Activated CD8-positive, alpha-beta T cell treated with anti-CD3 and anti-CD28 coated beads, Interleukin-2, amount 10 ng/mL, durations not matched to agents 7 days and 5 days (primary cell): ENCODE measurements around the gene RASSF7. TPM values are rescaled to one million over a fixed set of nuclear protein-coding genes. Genes with fewer than 3 reads are reported as not detected.

Source experiments
- ATAC-seq: fragments of 150-1000 bp; cut with Tn5 transposase; one replicate; pipeline ENCODE4 v1.10.0; 2021; ENCODE audit warnings: moderate library complexity
- CTCF ChIA-PET: fragments of 350-600 bp; sonication (Branson Sonifier 250); formaldehyde crosslinking; loops from one replicate; lab custom pipeline; 2021; ENCODE audit warnings: antibody characterized with exemption; lab: Charles Lee
- POLR2A ChIA-PET: fragments of 350-600 bp; sonication (Branson Sonifier 250); formaldehyde crosslinking; loops from one replicate; lab custom pipeline; 2021; ENCODE audit warnings: antibody characterized with exemption; lab: Charles Lee
- DNase-seq: peaks from one replicate; pipeline ENCODE4 v3.0.0-alpha.2; 2020
- H3K27ac Mint-ChIP-seq: one replicate; pipeline ENCODE4 v1.8.0; 2021; ENCODE audit warnings: mild to moderate bottlenecking, mixed read lengths
- H3K27me3 Mint-ChIP-seq: one replicate; pipeline ENCODE4 v1.8.0; 2021; ENCODE audit warnings: low read depth, mixed read lengths
- H3K36me3 Mint-ChIP-seq: one replicate; pipeline ENCODE4 v1.8.0; 2021; ENCODE audit warnings: low read depth, mixed read lengths
- H3K4me1 Mint-ChIP-seq: one replicate; pipeline ENCODE4 v1.8.0; 2021; ENCODE audit warnings: low read depth, mixed read lengths
- H3K4me3 Mint-ChIP-seq: one replicate; pipeline ENCODE4 v1.8.0; 2021; ENCODE audit warnings: mild to moderate bottlenecking, mixed read lengths
- H3K9me3 Mint-ChIP-seq: one replicate; pipeline ENCODE4 v1.8.0; 2022; ENCODE audit warnings: mixed read lengths; ENCODE audit not compliant: insufficient read depth
- total RNA-seq, 2 experiments: library from RNA; stranded (reverse); gene quantifications; one replicate each; pipeline ENCODE4 v1.2.3, GENCODE V29; 2021

RASSF7 gene
- total RNA-seq, 2 experiments from 2014 or later: 32.2 to 36.1 TPM

DNA sequence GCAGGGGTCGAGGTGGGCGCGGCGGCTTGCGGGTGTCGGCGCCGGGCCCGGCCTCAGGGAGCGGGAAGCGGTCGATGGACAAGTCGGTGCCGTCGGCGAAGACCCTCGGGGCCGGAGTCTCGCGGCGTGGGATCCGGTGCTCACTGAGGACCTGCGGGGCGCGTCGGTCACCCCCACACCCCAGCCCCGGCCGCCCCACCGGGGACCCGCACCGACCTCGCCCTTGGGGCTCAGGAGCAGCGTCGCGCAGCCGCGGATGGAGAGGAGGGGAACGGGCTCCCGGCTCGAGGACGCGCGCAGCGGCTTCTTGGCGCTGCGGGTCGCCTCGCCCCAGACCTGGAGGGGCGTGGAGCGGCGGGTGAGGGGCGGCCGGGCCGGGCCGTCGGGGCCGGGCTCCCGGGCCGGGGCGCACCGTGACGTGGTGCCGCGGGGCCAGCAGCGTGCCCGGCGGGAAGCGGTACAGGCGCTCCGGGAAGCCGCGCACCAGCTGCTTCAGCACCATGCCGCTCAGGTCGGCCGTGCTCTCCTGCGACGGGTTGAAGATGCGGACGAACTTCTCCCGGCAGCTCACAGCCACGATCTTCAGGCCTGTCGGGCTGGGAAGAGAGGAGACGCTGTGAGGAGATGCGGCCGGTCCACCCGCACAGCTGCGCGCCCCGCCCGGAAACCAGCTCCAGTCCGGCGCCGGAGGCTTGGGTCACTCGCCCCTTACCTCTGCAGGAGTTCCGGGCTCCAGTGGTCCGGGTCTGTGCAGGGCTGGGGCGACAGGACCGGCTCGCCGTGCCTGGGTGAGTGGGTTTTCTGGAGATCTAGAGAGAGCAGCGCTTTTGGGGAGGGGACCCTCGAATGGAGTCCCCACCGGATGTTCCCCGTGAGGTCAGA, 4.7 kb upstream of the RASSF7 start:
- no peak overlapping the region for H3K27ac Mint-ChIP-seq
- H3K4me3 Mint-ChIP-seq: peak overlapping the region; percentile 48
- CTCF ChIA-PET: interaction anchor here (0.7 to 4.7 kb wide), 14 partner anchors 11 to 169 kb away, joined by 3 to 86 read pairs (median 6); partner anchors contain the start of genes DEAF1, PHRF1 and TMEM80
- DNase-seq (no peak), ATAC-seq (no peak)
- H3K36me3 Mint-ChIP-seq: no peaks in the 10 kb centered on the region
- H3K9me3 Mint-ChIP-seq: no peaks in the 10 kb centered on the region
- POLR2A ChIA-PET: interaction anchor here (1.1 to 1.7 kb wide), 4 partner anchors 13 to 170 kb away, joined by 3 to 7 read pairs (median 4); partner anchors contain the start of gene IRF7
- peaks cover 14% of the 10 kb centered on the region for H3K27me3 Mint-ChIP-seq
- H3K4me1 Mint-ChIP-seq: peaks cover 11% of the 10 kb centered on the region

DNA sequence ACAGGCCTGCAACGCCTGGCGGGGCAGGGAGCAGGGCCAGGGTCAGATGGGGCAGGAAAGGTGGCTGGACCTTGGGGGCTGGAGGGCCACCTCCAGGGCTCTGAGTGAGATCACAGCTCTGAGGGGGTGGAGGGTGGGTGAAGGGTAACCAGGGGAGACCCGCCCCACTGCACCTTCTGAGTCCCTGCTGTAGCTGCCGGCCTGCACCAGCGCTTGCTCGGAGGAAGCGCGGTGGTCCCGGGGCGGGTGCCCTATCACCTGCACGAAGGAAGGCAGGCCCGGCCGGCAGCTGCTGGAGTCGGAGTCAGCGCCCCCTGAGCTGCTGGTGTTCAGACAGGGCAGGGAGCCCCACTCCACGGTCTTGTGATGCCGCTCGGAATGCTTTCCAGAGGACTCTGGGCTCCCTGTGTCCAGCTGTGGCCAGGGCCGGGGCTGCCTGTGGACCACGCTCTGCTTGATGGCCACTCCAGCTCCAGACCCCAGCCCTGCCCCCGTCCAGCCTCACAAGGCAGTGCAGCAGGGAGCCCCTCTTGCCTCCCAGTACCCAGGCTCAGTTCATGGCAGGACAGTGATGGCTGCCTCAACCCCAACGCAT, 4.0 kb upstream of the RASSF7 start:
- ChIA-PET CTCF (interaction anchor here (1.2 to 4.7 kb wide), 4 partner anchors 10 to 168 kb away, joined by 5 to 86 read pairs (median 19); no protein-coding TSS in a partner anchor), POLR2A (interaction anchor here (1.1 to 1.4 kb wide), 3 partner anchors 12 to 59 kb away, joined by 3 to 4 read pairs (median 3); partner anchors contain the start of gene IRF7)
- Mint-ChIP-seq H3K4me1 (peaks cover 15% of the 10 kb centered on the region), H3K36me3 (peaks cover 4% of the 10 kb centered on the region), H3K27me3 (peaks cover 14% of the 10 kb centered on the region), H3K27ac (no peak overlapping the region), H3K9me3 (no peaks in the 10 kb centered on the region), H3K4me3 (peak overlapping the region; percentile 48)
- no peak for ATAC-seq
- DNase-seq: no peak

DNA sequence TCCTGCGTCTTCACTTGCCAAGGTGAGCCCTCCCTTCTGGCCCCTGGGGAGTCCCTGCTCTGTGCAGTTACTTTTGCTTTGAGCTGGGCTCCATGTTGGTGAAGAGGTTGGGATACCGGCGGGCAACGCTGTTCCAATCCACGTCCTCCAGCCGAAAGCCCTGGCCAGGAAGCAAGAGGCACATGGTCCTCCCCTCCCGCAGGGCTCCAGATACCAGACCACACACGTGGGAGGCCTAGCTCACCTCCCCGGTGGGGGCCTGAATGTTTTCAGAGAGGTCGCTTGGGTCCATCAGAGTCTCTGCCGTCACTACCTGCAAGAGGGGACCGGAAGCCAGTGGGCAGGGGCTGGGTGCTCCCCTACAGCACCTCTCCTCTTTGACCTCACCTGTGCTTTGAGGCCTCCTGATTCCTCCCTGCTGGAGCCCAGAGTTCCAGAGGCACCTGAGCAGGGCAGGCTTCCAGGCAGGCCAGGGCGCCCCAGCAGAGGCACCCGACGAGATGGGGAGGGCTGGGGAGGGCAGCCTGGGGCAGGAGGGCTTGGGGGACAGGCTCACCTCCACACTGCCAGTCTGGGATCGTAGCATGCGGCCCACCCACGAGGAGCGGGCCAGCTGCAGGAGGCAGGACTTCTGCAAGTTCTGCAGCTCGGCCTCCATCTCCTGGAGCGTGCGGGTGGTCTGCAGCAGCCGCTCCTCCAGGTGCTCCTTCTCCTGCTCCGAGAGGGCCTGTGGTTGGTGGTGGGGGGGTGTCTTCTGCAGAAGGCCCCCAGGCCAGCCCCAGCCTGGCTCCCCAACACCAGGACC, 3.2 kb upstream of the RASSF7 start:
- CTCF ChIA-PET: interaction anchor here (1.2 to 4.7 kb wide), 3 partner anchors 10 to 168 kb away, joined by 5 to 86 read pairs (median 23); no protein-coding TSS in a partner anchor
- Mint-ChIP-seq H3K9me3 (no peaks in the 10 kb centered on the region), H3K4me1 (peaks cover 17% of the 10 kb centered on the region), H3K36me3 (peaks cover 4% of the 10 kb centered on the region), H3K27ac (no peak overlapping the region), H3K4me3 (no peak overlapping the region), H3K27me3 (peaks cover 14% of the 10 kb centered on the region)
- ATAC-seq: no peak
- DNase-seq: no peak
- POLR2A ChIA-PET: interaction anchor here (1.3 to 1.4 kb wide), 2 partner anchors 19 to 58 kb away, joined by 3 to 4 read pairs; partner anchors contain the start of gene IRF7

DNA sequence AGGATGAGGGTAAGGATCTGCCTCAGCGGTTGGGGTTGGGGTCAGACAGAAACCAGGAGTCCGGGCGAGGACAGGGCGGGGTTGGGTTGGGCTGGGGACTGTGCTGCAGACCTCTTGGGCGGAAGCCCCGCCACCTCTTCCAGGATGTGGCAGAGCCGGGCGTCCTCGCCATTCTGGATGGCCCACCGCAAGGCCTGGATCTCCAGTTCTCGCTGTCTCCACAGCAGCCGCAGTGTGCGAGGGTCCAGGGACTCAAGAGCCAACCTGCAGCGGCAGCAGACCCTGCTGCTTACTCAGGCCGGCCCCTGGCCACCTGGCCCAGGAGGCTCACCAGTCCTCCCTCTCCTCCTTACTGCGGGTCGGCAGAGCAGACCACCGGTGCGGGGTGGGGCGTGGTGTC, 2.3 kb upstream of the RASSF7 start:
- peaks cover 14% of the 10 kb centered on the region for H3K27me3 Mint-ChIP-seq
- no peaks in the 10 kb centered on the region for H3K9me3 Mint-ChIP-seq
- DNase-seq (no peak), ATAC-seq (no peak)
- peaks cover 6% of the 10 kb centered on the region for H3K36me3 Mint-ChIP-seq
- no peak overlapping the region for H3K4me3 Mint-ChIP-seq
- H3K4me1 Mint-ChIP-seq: peaks cover 17% of the 10 kb centered on the region
- POLR2A ChIA-PET: no interaction called here
- CTCF ChIA-PET: interaction anchor here (2.1 kb wide), 1 partner anchor 168 kb away, joined by 7 read pairs; no protein-coding TSS in a partner anchor
- no peak overlapping the region for H3K27ac Mint-ChIP-seq

DNA sequence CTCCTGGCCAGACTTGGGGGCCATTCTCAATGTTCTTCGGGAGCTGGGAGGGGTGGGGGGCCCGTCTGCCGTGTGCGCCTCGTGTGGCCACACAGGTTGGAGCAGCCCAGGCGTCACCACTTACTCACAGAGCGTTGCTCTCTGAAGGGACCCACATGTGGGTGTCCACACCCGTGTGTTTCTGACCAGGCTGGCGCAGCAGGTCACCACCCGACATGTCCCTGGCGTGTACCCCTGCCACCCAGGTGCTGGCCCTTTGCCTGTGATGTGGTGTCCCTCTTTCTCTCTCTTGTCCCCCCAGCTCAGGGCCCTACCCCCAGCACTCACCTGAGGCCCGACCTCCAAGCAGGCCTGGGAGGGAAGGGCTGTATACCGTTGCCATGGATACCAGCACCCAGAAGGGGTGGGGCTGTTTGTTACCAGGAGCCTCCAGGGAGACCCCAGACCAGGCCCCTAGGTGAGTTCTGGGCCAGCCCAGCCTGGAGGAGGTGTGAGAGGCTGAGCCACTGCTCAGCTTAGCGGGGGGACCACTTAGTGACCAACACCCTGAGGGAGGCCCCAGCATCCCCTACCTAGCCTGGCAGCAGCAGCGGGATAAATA, 1.6 kb upstream of the RASSF7 start:
- POLR2A ChIA-PET: interaction anchor here (0.9 kb wide), 1 partner anchor 137 kb away, joined by 3 read pairs; no protein-coding TSS in a partner anchor
- no peak for DNase-seq
- H3K27ac Mint-ChIP-seq: no peak overlapping the region

DNA sequence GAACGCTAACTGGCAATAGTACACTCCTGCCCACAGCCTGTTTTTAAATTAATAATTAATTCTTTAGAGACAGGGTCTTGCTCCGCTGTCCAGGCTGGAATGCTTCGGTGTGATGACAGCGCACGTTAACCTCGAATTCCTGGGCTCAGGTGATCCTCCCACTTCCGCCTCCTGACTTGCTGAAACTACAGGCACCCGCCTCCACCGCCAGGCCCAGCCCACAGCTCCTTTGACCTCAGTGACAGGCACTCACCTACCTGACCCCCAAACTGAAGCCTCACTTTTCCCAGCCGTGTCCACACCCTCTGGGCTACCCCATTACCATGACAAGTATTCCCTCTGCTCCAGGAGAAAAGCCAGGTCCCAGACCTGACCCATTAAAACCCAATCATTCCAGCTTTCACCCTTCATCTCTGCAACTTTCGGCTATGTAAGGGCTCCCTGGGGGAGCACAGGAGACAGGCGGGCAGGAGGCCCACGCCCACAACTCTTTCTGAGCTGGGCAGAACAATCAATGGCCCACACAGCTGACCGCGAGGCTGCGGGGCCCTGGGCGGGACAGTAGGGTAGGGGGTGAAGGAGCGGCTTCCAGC, 962 bp upstream of the RASSF7 start:
- Mint-ChIP-seq H3K4me3 (peak overlapping the region; percentile 95), H3K27me3 (peaks cover 14% of the 10 kb centered on the region), H3K27ac (peak overlapping the region; percentile 75), H3K9me3 (no peaks in the 10 kb centered on the region), H3K4me1 (peaks cover 17% of the 10 kb centered on the region), H3K36me3 (peaks cover 8% of the 10 kb centered on the region)
- ATAC-seq (no peak), DNase-seq (no peak)
- POLR2A ChIA-PET: interaction anchor here (0.9 kb wide), 1 partner anchor 136 kb away, joined by 3 read pairs; no protein-coding TSS in a partner anchor
- CTCF ChIA-PET: interaction anchor here (2.1 kb wide), 1 partner anchor 167 kb away, joined by 7 read pairs; no protein-coding TSS in a partner anchor

More for the DNA sequence above, 1.6 kb upstream of the RASSF7 start:
- peaks cover 17% of the 10 kb centered on the region for H3K4me1 Mint-ChIP-seq
- H3K36me3 Mint-ChIP-seq: peaks cover 8% of the 10 kb centered on the region
- CTCF ChIA-PET: interaction anchor here (2.1 kb wide), 1 partner anchor 167 kb away, joined by 7 read pairs; no protein-coding TSS in a partner anchor
- H3K4me3 Mint-ChIP-seq: no peak overlapping the region
- H3K9me3 Mint-ChIP-seq: no peaks in the 10 kb centered on the region
- peaks cover 14% of the 10 kb centered on the region for H3K27me3 Mint-ChIP-seq
- no peak for ATAC-seq

DNA sequence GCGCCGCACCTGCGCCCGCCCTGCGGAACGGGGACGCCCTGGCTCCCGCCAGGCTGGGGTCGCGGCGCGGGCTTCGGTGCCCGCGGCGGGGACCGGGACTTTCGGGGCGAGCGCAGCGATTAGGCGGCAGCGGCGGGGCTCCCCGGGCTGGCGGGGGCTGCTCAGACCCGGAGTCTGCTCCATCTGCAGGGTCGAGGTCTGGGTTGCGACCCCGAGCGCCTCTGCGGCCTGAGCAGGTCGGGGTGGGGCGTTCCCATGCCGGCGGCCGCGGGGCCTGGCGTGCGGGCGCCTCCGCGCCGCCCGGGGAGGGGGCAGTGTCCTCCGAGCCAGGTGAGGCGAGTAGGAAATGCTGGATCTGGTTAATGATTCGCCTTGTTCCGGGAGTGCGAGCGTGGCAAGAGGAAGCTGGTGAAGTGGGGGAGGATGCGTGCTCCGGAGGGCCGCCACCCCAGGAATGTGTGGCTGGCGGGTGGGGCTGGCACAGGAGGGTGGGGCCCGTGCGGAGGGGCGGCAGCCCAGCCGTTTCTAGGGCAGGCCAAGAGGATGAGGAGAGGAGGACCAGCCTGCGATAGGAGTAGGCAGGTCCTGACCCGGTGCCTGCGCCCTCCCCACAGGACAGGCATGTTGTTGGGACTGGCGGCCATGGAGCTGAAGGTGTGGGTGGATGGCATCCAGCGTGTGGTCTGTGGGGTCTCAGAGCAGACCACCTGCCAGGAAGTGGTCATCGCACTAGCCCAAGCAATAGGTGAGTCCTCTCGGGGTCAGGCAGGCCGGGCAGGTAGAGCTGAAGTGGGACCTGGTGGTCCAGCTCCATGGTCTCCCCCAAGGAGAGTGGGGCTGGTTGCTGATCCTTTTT, 606 bp downstream of the RASSF7 start:
- H3K9me3 Mint-ChIP-seq: no peaks in the 10 kb centered on the region
- ATAC-seq: peak; percentile 57
- ChIA-PET CTCF (no interaction called here), POLR2A (interaction anchor here (1.0 kb wide), 2 partner anchors 15 to 55 kb away, joined by 3 read pairs; partner anchors contain the start of genes IRF7 and PHRF1)
- DNase-seq: no peak
- H3K36me3 Mint-ChIP-seq: peaks cover 8% of the 10 kb centered on the region
- peak overlapping the region; percentile 95 for H3K4me3 Mint-ChIP-seq
- peaks cover 16% of the 10 kb centered on the region for H3K4me1 Mint-ChIP-seq
- peaks cover 11% of the 10 kb centered on the region for H3K27me3 Mint-ChIP-seq
- peak overlapping the region; percentile 81 for H3K27ac Mint-ChIP-seq

DNA sequence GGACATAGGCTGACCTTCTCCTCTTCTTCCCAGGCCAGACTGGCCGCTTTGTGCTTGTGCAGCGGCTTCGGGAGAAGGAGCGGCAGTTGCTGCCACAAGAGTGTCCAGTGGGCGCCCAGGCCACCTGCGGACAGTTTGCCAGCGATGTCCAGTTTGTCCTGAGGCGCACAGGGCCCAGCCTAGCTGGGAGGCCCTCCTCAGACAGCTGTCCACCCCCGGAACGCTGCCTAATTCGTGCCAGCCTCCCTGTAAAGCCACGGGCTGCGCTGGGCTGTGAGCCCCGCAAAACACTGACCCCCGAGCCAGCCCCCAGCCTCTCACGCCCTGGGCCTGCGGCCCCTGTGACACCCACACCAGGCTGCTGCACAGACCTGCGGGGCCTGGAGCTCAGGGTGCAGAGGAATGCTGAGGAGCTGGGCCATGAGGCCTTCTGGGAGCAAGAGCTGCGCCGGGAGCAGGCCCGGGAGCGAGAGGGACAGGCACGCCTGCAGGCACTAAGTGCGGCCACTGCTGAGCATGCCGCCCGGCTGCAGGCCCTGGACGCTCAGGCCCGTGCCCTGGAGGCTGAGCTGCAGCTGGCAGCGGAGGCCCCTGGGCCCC, 1.4 kb downstream of the RASSF7 start:
- CTCF ChIA-PET: no interaction called here
- ATAC-seq: no peak
- Mint-ChIP-seq H3K27ac (no peak overlapping the region), H3K36me3 (peaks cover 13% of the 10 kb centered on the region), H3K9me3 (no peaks in the 10 kb centered on the region), H3K27me3 (peaks cover 7% of the 10 kb centered on the region), H3K4me1 (peaks cover 19% of the 10 kb centered on the region), H3K4me3 (peak overlapping the region; percentile 95)
- no peak for DNase-seq
- POLR2A ChIA-PET: interaction anchor here (1.0 to 1.4 kb wide), 3 partner anchors 14 to 54 kb away, joined by 3 read pairs; partner anchors contain the start of genes IRF7 and PHRF1

DNA sequence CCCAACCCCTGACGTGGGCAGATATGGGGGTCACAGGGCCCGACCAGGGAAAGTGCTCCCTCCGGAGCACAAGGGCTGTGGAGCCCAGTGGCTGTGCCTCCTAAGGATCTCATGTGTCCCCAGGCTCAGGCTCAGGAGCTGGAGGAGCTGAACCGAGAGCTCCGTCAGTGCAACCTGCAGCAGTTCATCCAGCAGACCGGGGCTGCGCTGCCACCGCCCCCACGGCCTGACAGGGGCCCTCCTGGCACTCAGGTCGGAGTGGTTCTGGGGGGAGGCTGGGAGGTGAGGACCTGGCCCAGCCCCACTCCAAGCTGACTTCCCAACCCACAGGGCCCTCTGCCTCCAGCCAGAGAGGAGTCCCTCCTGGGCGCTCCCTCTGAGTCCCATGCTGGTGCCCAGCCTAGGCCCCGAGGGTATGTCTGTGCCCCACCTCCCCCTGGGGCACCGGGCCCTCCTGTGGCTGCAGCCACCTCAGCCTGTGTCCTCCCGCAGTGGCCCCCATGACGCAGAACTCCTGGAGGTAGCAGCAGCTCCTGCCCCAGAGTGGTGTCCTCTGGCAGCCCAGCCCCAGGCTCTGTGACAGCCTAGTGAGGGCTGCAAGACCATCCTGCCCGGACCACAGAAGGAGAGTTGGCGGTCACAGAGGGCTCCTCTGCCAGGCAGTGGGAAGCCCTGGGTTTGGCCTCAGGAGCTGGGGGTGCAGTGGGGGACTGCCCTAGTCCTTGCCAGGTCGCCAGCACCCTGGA, 2.5 kb downstream of the RASSF7 start:
- no peak for DNase-seq

More for the DNA sequence above, 2.5 kb downstream of the RASSF7 start:
- Mint-ChIP-seq H3K9me3 (no peaks in the 10 kb centered on the region), H3K27me3 (peaks cover 3% of the 10 kb centered on the region), H3K27ac (peak overlapping the region; percentile 15), H3K36me3 (peaks cover 18% of the 10 kb centered on the region), H3K4me3 (no peak overlapping the region), H3K4me1 (peaks cover 24% of the 10 kb centered on the region)
- POLR2A ChIA-PET: interaction anchor here (0.7 to 1.4 kb wide), 2 partner anchors 13 to 14 kb away, joined by 3 read pairs; partner anchors contain the start of gene PHRF1
- no peak for ATAC-seq
- CTCF ChIA-PET: interaction anchor here (1.5 kb wide), 1 partner anchor 8 kb away, joined by 6 read pairs; no protein-coding TSS in a partner anchor
